ENCODE data around the gene NEK4.

Gene NEK4

GRCh38 chr3:52775877-52776276 is 5.1 kb upstream of the NEK4 start:
- FAIRE-seq: no peak
- TF ChIP-seq SPI1 (IDR thresholded peaks at IDR 0.05; ENCODE audit: low read depth, low read length) (no peak), PAX5 (IDR thresholded peaks at IDR 0.05; ENCODE audit: insufficient read depth, low read length, severe bottlenecking) (no peak), POLR2AphosphoS5 (IDR thresholded peaks at IDR 0.05; ENCODE audit: low read depth, low read length) (no peak), POU2F2 (IDR thresholded peaks at IDR 0.05; ENCODE audit: low read depth, low read length) (no peak), POLR2A (IDR thresholded peaks at IDR 0.05; ENCODE audit: low read depth, low read length) (no peak), TAF1 (IDR thresholded peaks at IDR 0.05; ENCODE audit: low read depth, low read length) (no peak)
- no peak for DNase-seq (ENCODE audit: insufficient read length, low spot score)

GRCh38 chr3:52774901-52775864 is 4.4 kb upstream of the NEK4 start:
- FAIRE-seq (no peak), DNase-seq (ENCODE audit: insufficient read length, low spot score) (no peak)
- no peak for TF ChIP-seq SPI1 (IDR thresholded peaks at IDR 0.05; ENCODE audit: low read depth, low read length)
- no peak for TF ChIP-seq POLR2A (IDR thresholded peaks at IDR 0.05; ENCODE audit: low read depth, low read length)
- TF ChIP-seq POU2F2 (IDR thresholded peaks at IDR 0.05; ENCODE audit: low read depth, low read length): no peak
- no peak for TF ChIP-seq TAF1 (IDR thresholded peaks at IDR 0.05; ENCODE audit: low read depth, low read length)
- no peak for TF ChIP-seq PAX5 (IDR thresholded peaks at IDR 0.05; ENCODE audit: insufficient read depth, low read length, severe bottlenecking)
- no peak for TF ChIP-seq POLR2AphosphoS5 (IDR thresholded peaks at IDR 0.05; ENCODE audit: low read depth, low read length)

- no peak for FAIRE-seq
- no peak for TF ChIP-seq PAX5 (IDR thresholded peaks at IDR 0.05; ENCODE audit: insufficient read depth, low read length, severe bottlenecking)
- TF ChIP-seq TAF1 (IDR thresholded peaks at IDR 0.05; ENCODE audit: low read depth, low read length): no peak
- TF ChIP-seq POLR2AphosphoS5 (IDR thresholded peaks at IDR 0.05; ENCODE audit: low read depth, low read length): no peak
- no peak for TF ChIP-seq SPI1 (IDR thresholded peaks at IDR 0.05; ENCODE audit: low read depth, low read length)
- no peak for TF ChIP-seq POU2F2 (IDR thresholded peaks at IDR 0.05; ENCODE audit: low read depth, low read length)
Observed at GRCh38 chr3:52774066-52774713, 3.5 kb upstream of the NEK4 start.

GRCh38 chr3:52773361-52774065 is 2.8 kb upstream of the NEK4 start:
- DNase-seq (ENCODE audit: insufficient read length, low spot score) (no peak), FAIRE-seq (no peak)
- TF ChIP-seq POU2F2 (IDR thresholded peaks at IDR 0.05; ENCODE audit: low read depth, low read length): no peak
- TF ChIP-seq POLR2A (IDR thresholded peaks at IDR 0.05; ENCODE audit: low read depth, low read length): no peak
- no peak for TF ChIP-seq SPI1 (IDR thresholded peaks at IDR 0.05; ENCODE audit: low read depth, low read length)
- no peak for TF ChIP-seq PAX5 (IDR thresholded peaks at IDR 0.05; ENCODE audit: insufficient read depth, low read length, severe bottlenecking)
- no peak for TF ChIP-seq POLR2AphosphoS5 (IDR thresholded peaks at IDR 0.05; ENCODE audit: low read depth, low read length)
- TF ChIP-seq TAF1 (IDR thresholded peaks at IDR 0.05; ENCODE audit: low read depth, low read length): no peak

More at GRCh38 chr3:52774066-52774713, 3.5 kb upstream of the NEK4 start:
- no peak for DNase-seq (ENCODE audit: insufficient read length, low spot score)

- TF ChIP-seq POLR2A (IDR thresholded peaks at IDR 0.05; ENCODE audit: low read depth, low read length) (no peak), PAX5 (IDR thresholded peaks at IDR 0.05; ENCODE audit: insufficient read depth, low read length, severe bottlenecking) (no peak), TAF1 (IDR thresholded peaks at IDR 0.05; ENCODE audit: low read depth, low read length) (no peak), POLR2AphosphoS5 (IDR thresholded peaks at IDR 0.05; ENCODE audit: low read depth, low read length) (no peak), SPI1 (IDR thresholded peaks at IDR 0.05; ENCODE audit: low read depth, low read length) (no peak), POU2F2 (IDR thresholded peaks at IDR 0.05; ENCODE audit: low read depth, low read length) (no peak)
- FAIRE-seq: no peak
- DNase-seq (ENCODE audit: insufficient read length, low spot score): no peak
Observed at GRCh38 chr3:52771702-52772101, 962 bp upstream of the NEK4 start.

- no peak for TF ChIP-seq PAX5 (IDR thresholded peaks at IDR 0.05; ENCODE audit: insufficient read depth, low read length, severe bottlenecking)
- TF ChIP-seq SPI1 (IDR thresholded peaks at IDR 0.05; ENCODE audit: low read depth, low read length): no peak
- no peak for TF ChIP-seq TAF1 (IDR thresholded peaks at IDR 0.05; ENCODE audit: low read depth, low read length)
- no peak for TF ChIP-seq POU2F2 (IDR thresholded peaks at IDR 0.05; ENCODE audit: low read depth, low read length)
- TF ChIP-seq POLR2A (IDR thresholded peaks at IDR 0.05; ENCODE audit: low read depth, low read length): no peak
- no peak for TF ChIP-seq POLR2AphosphoS5 (IDR thresholded peaks at IDR 0.05; ENCODE audit: low read depth, low read length)
- no peak for DNase-seq (ENCODE audit: insufficient read length, low spot score)
- no peak for FAIRE-seq
Observed at GRCh38 chr3:52771334-52771681, 568 bp upstream of the NEK4 start.

GRCh38 chr3:52769786-52770455 is 819 bp downstream of the NEK4 start:
- FAIRE-seq (no peak), DNase-seq (ENCODE audit: insufficient read length, low spot score) (no peak)
- TF ChIP-seq TAF1 (IDR thresholded peaks at IDR 0.05; ENCODE audit: low read depth, low read length): no peak
- no peak for TF ChIP-seq SPI1 (IDR thresholded peaks at IDR 0.05; ENCODE audit: low read depth, low read length)
- TF ChIP-seq POLR2A (IDR thresholded peaks at IDR 0.05; ENCODE audit: low read depth, low read length): no peak
- no peak for TF ChIP-seq POU2F2 (IDR thresholded peaks at IDR 0.05; ENCODE audit: low read depth, low read length)
- TF ChIP-seq POLR2AphosphoS5 (IDR thresholded peaks at IDR 0.05; ENCODE audit: low read depth, low read length): no peak
- TF ChIP-seq PAX5 (IDR thresholded peaks at IDR 0.05; ENCODE audit: insufficient read depth, low read length, severe bottlenecking): no peak

GRCh38 chr3:52763466-52763865 is 7.3 kb downstream of the NEK4 start:
- TF ChIP-seq TAF1 (IDR thresholded peaks at IDR 0.05; ENCODE audit: low read depth, low read length): no peak
- no peak for TF ChIP-seq POLR2A (IDR thresholded peaks at IDR 0.05; ENCODE audit: low read depth, low read length)
- no peak for TF ChIP-seq POLR2AphosphoS5 (IDR thresholded peaks at IDR 0.05; ENCODE audit: low read depth, low read length)
- TF ChIP-seq POU2F2 (IDR thresholded peaks at IDR 0.05; ENCODE audit: low read depth, low read length): no peak
- TF ChIP-seq SPI1 (IDR thresholded peaks at IDR 0.05; ENCODE audit: low read depth, low read length): no peak
- no peak for TF ChIP-seq PAX5 (IDR thresholded peaks at IDR 0.05; ENCODE audit: insufficient read depth, low read length, severe bottlenecking)
- DNase-seq (ENCODE audit: insufficient read length, low spot score) (no peak), FAIRE-seq (no peak)

Measured in GM12891 (cell line).